ENCODE measurements around the gene CAMK2A.

GRCh38 chr5:150289551-150290390 lies at the start of gene CAMK2A:
- no peak for TF ChIP-seq CTCF (IDR thresholded peaks at IDR 0.05)
- no peak for TF ChIP-seq POLR2AphosphoS5 (IDR thresholded peaks at IDR 0.05)
- no peak for TF ChIP-seq POLR2A (IDR thresholded peaks at IDR 0.05)

Measured in gastroesophageal sphincter (tissue), 3 donors.